Measurements from ENCODE around the gene CBLC. TPM values are rescaled to one million over a fixed set of nuclear protein-coding genes. Genes with fewer than 3 reads are reported as not detected.
A peak's percentile ranks its signal among the peaks of the same experiment; 100 is the strongest.

The CBLC gene
- total and polyA plus RNA-seq, 2 donors from 2014 or later = 8.2 to 11.5 TPM

- no peak overlapping the region for H3K27ac ChIP-seq (ENCODE audit: low read depth in 2 of 2, low read length in 2 of 2)
- no peaks in the 10 kb centered on the region for H3K36me3 ChIP-seq (ENCODE audit: control insufficient read depth in 2 of 3, insufficient read depth in 3 of 3, low read length in 3 of 3)
- H3K4me3 ChIP-seq (ENCODE audit: low read length in 3 of 3) = no peak overlapping the region
- intact Hi-C loops (cut with DNase I) = no loop called here
- peaks cover 0 to 2% (median 0%) of the 10 kb centered on the region in 3 donors for H3K4me1 ChIP-seq (ENCODE audit: control insufficient read depth in 2 of 3, insufficient read depth in 2 of 3, low read depth in 1 of 3, low read length in 3 of 3)
- no peaks in the 10 kb centered on the region for H3K27me3 ChIP-seq (ENCODE audit: control insufficient read depth, insufficient read depth, low read length)
- no peak overlapping the region for H3K9ac ChIP-seq (ENCODE audit: low read length in 3 of 3)
- H3K9me3 ChIP-seq (ENCODE audit: control insufficient read depth in 2 of 3, insufficient read depth in 1 of 3, low read length in 3 of 3) = no peaks in the 10 kb centered on the region
- no peak for FAIRE-seq
- TF ChIP-seq CTCF (IDR thresholded peaks at IDR 0.05; ENCODE audit: borderline replicate concordance, extremely low read depth, insufficient read depth) = peak; percentile 99
- DNase-seq = peak; percentile 89 to 94 (median 92)
Observed at GRCh38 chr19:44800461-44800860, 22.8 kb downstream of the CBLC start.

DNA sequence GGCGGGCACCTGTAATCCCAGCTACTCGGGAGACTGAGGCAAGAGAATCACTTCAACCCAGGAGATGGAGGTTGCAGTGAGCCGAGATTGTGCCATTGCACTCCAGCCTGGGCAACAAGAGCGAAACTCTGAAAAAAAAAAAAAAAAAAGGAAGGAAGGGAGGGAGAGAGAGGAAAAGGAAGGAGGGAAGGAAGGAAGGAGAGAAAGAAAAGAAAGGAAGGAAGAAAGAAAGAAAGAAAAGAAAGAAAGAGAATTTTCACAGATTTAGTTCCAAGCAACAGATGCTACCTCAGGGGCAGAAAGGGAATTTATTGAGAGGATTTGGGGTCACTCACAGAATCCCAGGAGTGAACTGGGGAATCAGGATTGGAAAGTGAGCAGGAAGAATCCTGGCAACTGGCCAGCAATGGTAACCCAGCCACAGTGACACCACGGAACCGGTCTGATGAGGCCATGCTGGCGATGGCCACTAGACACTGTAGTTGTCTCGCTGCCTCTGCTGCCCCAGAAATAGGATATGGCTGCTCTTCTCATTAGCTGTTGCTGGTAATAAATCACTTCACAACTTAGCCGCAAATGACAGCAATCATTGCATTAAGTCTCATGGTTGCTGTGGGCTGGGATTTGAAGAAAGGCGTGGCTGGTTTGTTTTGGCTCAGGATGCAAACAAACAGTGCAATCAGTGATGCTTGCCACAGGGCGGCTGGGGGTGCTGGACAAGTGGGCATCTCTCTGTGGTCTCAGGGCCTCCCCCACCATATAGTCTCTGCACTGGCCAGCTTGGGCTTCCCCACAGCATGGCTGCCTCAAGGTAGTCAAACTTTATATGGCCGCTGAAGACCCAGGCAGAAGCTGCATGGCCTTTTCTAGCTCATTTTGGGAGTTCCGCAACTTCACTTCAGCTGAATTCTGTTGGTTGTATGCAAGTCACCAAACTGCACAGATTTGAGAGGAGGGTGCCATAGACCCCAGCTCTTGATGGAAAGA is 26.0 kb downstream of the CBLC start:
- TF ChIP-seq CTCF (IDR thresholded peaks at IDR 0.05; ENCODE audit: borderline replicate concordance, extremely low read depth, insufficient read depth) = no peak
- Histone ChIP-seq H3K9me3 (ENCODE audit: control insufficient read depth in 2 of 3, insufficient read depth in 1 of 3, low read length in 3 of 3) (no peaks in the 10 kb centered on the region), H3K36me3 (ENCODE audit: control insufficient read depth in 2 of 3, insufficient read depth in 3 of 3, low read length in 3 of 3) (no peaks in the 10 kb centered on the region), H3K4me3 (ENCODE audit: low read length in 3 of 3) (no peak overlapping the region), H3K27me3 (ENCODE audit: control insufficient read depth, insufficient read depth, low read length) (no peaks in the 10 kb centered on the region), H3K9ac (ENCODE audit: low read length in 3 of 3) (no peak overlapping the region), H3K4me1 (ENCODE audit: control insufficient read depth in 2 of 3, insufficient read depth in 2 of 3, low read depth in 1 of 3, low read length in 3 of 3) (peaks cover 0 to 18% (median 11%) of the 10 kb centered on the region in 3 donors), H3K27ac (ENCODE audit: low read depth in 2 of 2, low read length in 2 of 2) (no peak overlapping the region)
- FAIRE-seq = no peak
- intact Hi-C loops (cut with DNase I) = no loop called here
- peak in 4 of 5 donors; percentile 24 to 60 (median 50) for DNase-seq

DNA sequence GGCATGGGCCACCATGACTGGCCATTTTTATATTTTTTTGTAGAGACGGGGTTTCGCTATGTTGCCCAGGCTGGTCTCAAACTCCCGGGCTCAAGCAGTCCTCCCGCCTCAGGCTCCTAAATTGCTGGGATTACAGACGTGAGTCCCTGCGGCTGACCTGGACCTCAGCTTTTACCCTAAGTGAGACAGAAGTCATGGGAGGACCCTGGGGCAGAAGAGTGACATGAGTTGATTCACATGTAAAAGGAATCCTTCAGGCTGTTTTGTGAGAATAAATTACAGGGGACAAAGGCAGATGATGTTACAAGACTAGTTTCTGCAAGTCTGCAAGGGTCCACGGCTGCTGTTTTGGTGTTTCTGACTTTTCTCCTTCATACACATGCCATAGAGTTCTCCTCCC is 28.6 kb downstream of the CBLC start:
- intact Hi-C loops (cut with DNase I) = no loop called here
- Histone ChIP-seq H3K4me3 (ENCODE audit: low read length in 3 of 3) (no peak overlapping the region), H3K27ac (ENCODE audit: low read depth in 2 of 2, low read length in 2 of 2) (no peak overlapping the region), H3K27me3 (ENCODE audit: control insufficient read depth, insufficient read depth, low read length) (no peaks in the 10 kb centered on the region), H3K4me1 (ENCODE audit: control insufficient read depth in 2 of 3, insufficient read depth in 2 of 3, low read depth in 1 of 3, low read length in 3 of 3) (peaks cover 0 to 28% (median 11%) of the 10 kb centered on the region in 3 donors), H3K36me3 (ENCODE audit: control insufficient read depth in 2 of 3, insufficient read depth in 3 of 3, low read length in 3 of 3) (no peaks in the 10 kb centered on the region), H3K9ac (ENCODE audit: low read length in 3 of 3) (no peak overlapping the region), H3K9me3 (ENCODE audit: control insufficient read depth in 2 of 3, insufficient read depth in 1 of 3, low read length in 3 of 3) (no peaks in the 10 kb centered on the region)
- TF ChIP-seq CTCF (IDR thresholded peaks at IDR 0.05; ENCODE audit: borderline replicate concordance, extremely low read depth, insufficient read depth) = no peak
- FAIRE-seq = no peak
- DNase-seq = peak in 1 of 5 donors; percentile 34
